Activated CD8-positive, alpha-beta T cell treated with anti-CD3 and anti-CD28 coated beads, Interleukin-2, amount 10 ng/mL, durations not matched to agents 7 days and 5 days (primary cell): ENCODE measurements around the gene KCNJ8. TPM values are rescaled to one million over a fixed set of nuclear protein-coding genes. Genes with fewer than 3 reads are reported as not detected.

Source experiments
- ATAC-seq: fragments of 150-1000 bp; cut with Tn5 transposase; one replicate; pipeline ENCODE4 v1.10.0; 2021; ENCODE audit warnings: moderate library complexity
- CTCF ChIA-PET: fragments of 350-600 bp; sonication (Branson Sonifier 250); formaldehyde crosslinking; loops from one replicate; lab custom pipeline; 2021; ENCODE audit warnings: antibody characterized with exemption; lab: Charles Lee
- POLR2A ChIA-PET: fragments of 350-600 bp; sonication (Branson Sonifier 250); formaldehyde crosslinking; loops from one replicate; lab custom pipeline; 2021; ENCODE audit warnings: antibody characterized with exemption; lab: Charles Lee
- DNase-seq: peaks from one replicate; pipeline ENCODE4 v3.0.0-alpha.2; 2020
- H3K27ac Mint-ChIP-seq: one replicate; pipeline ENCODE4 v1.8.0; 2021; ENCODE audit warnings: mild to moderate bottlenecking, mixed read lengths
- H3K27me3 Mint-ChIP-seq: one replicate; pipeline ENCODE4 v1.8.0; 2021; ENCODE audit warnings: low read depth, mixed read lengths
- H3K36me3 Mint-ChIP-seq: one replicate; pipeline ENCODE4 v1.8.0; 2021; ENCODE audit warnings: low read depth, mixed read lengths
- H3K4me1 Mint-ChIP-seq: one replicate; pipeline ENCODE4 v1.8.0; 2021; ENCODE audit warnings: low read depth, mixed read lengths
- H3K4me3 Mint-ChIP-seq: one replicate; pipeline ENCODE4 v1.8.0; 2021; ENCODE audit warnings: mild to moderate bottlenecking, mixed read lengths
- H3K9me3 Mint-ChIP-seq: one replicate; pipeline ENCODE4 v1.8.0; 2022; ENCODE audit warnings: mixed read lengths; ENCODE audit not compliant: insufficient read depth
- total RNA-seq, 2 experiments: library from RNA; stranded (reverse); gene quantifications; one replicate each; pipeline ENCODE4 v1.2.3, GENCODE V29; 2021

The KCNJ8 gene
- total RNA-seq, 2 experiments from 2014 or later, result not detected

DNA sequence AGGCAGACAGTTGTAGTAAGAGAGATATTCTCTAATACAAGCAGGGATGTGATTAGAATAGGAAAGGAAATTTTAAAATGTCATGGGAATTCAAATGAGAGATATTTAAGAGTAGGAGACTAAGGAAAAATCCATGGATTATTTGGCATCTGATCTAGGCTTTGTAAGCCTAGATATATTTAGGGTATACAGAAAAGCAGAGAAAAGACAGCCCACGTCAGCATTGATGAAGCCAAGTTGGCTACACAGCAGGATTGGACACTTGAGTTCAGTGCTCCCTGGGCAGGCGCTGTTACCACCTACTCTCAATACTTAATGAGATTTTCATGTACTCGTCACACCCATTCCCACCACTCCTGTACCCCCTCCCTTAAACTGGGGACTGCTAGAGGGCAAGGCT, 1.7 kb upstream of the KCNJ8 start:
- DNase-seq, result no peak
- Mint-ChIP-seq H3K27ac (no peak overlapping the region), H3K4me3 (no peak overlapping the region), H3K9me3 (no peaks in the 10 kb centered on the region), H3K27me3 (peaks cover 42% of the 10 kb centered on the region), H3K36me3 (no peaks in the 10 kb centered on the region), H3K4me1 (peaks cover 2% of the 10 kb centered on the region)
- ATAC-seq, result no peak
- ChIA-PET POLR2A (no interaction called here), CTCF (no interaction called here)

- POLR2A ChIA-PET, result no interaction called here
- DNase-seq (no peak), ATAC-seq (no peak)
- H3K27me3 Mint-ChIP-seq, result peaks cover 47% of the 10 kb centered on the region
- H3K9me3 Mint-ChIP-seq, result no peaks in the 10 kb centered on the region
- peaks cover 2% of the 10 kb centered on the region for H3K4me1 Mint-ChIP-seq
- CTCF ChIA-PET, result no interaction called here
- H3K36me3 Mint-ChIP-seq, result no peaks in the 10 kb centered on the region
- no peak overlapping the region for H3K27ac Mint-ChIP-seq
- H3K4me3 Mint-ChIP-seq, result no peak overlapping the region
Measured at GRCh38 chr12:21775133-21775820, 771 bp upstream of the KCNJ8 start.

- peaks cover 2% of the 10 kb centered on the region for H3K4me1 Mint-ChIP-seq
- POLR2A ChIA-PET, result no interaction called here
- peaks cover 49% of the 10 kb centered on the region for H3K27me3 Mint-ChIP-seq
- DNase-seq (no peak), ATAC-seq (no peak)
- H3K4me3 Mint-ChIP-seq, result no peak overlapping the region
- CTCF ChIA-PET, result no interaction called here
- no peak overlapping the region for H3K27ac Mint-ChIP-seq
- no peaks in the 10 kb centered on the region for H3K36me3 Mint-ChIP-seq
- H3K9me3 Mint-ChIP-seq, result no peaks in the 10 kb centered on the region
Measured at GRCh38 chr12:21773806-21774205, 700 bp downstream of the KCNJ8 start.

GRCh38 chr12:21773263-21773741, 1.2 kb downstream of the KCNJ8 start:
- Mint-ChIP-seq H3K27me3 (peaks cover 49% of the 10 kb centered on the region), H3K9me3 (no peaks in the 10 kb centered on the region), H3K27ac (no peak overlapping the region), H3K36me3 (no peaks in the 10 kb centered on the region), H3K4me1 (peaks cover 2% of the 10 kb centered on the region), H3K4me3 (no peak overlapping the region)
- no peak for ATAC-seq
- ChIA-PET CTCF (no interaction called here), POLR2A (no interaction called here)
- no peak for DNase-seq

DNA sequence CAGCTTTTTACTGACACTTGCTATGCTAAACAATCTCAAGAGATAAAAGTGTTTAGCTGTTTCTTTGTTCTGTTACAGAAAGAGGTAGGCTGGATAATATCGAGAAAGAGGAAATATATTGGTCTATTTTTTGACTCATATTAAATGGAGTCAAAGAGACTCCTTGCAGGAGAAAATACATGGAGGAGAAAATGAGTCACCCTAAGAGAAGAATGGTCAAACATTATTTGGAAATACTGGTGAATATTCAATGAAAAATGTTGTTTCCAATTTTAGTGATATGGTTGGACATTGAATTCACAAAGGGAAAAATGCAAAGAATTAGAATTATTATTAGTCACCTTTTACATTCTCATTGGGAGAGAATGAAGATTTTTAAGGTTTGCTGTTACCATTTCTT, 3.2 kb downstream of the KCNJ8 start:
- ATAC-seq (no peak), DNase-seq (no peak)
- Mint-ChIP-seq H3K4me3 (no peak overlapping the region), H3K9me3 (no peaks in the 10 kb centered on the region), H3K4me1 (peaks cover 2% of the 10 kb centered on the region), H3K27ac (no peak overlapping the region), H3K27me3 (peaks cover 38% of the 10 kb centered on the region), H3K36me3 (no peaks in the 10 kb centered on the region)
- ChIA-PET CTCF (no interaction called here), POLR2A (no interaction called here)

- H3K27me3 Mint-ChIP-seq, result peaks cover 22% of the 10 kb centered on the region
- H3K36me3 Mint-ChIP-seq, result no peaks in the 10 kb centered on the region
- H3K4me1 Mint-ChIP-seq, result peaks cover 2% of the 10 kb centered on the region
- no peak overlapping the region for H3K4me3 Mint-ChIP-seq
- ATAC-seq (no peak), DNase-seq (no peak)
- CTCF ChIA-PET, result no interaction called here
- no peak overlapping the region for H3K27ac Mint-ChIP-seq
- no peaks in the 10 kb centered on the region for H3K9me3 Mint-ChIP-seq
- POLR2A ChIA-PET, result no interaction called here
Measured at GRCh38 chr12:21769307-21769706, 5.2 kb downstream of the KCNJ8 start.

- no peak for ATAC-seq
- POLR2A ChIA-PET, result no interaction called here
- Mint-ChIP-seq H3K27me3 (peaks cover 12% of the 10 kb centered on the region), H3K9me3 (no peaks in the 10 kb centered on the region), H3K27ac (no peak overlapping the region), H3K4me1 (no peaks in the 10 kb centered on the region), H3K4me3 (no peak overlapping the region), H3K36me3 (no peaks in the 10 kb centered on the region)
- CTCF ChIA-PET, result no interaction called here
- no peak for DNase-seq
Measured at GRCh38 chr12:21766403-21766802, 8.1 kb downstream of the KCNJ8 start.

GRCh38 chr12:21764950-21765349, 9.6 kb downstream of the KCNJ8 start:
- Mint-ChIP-seq H3K9me3 (no peaks in the 10 kb centered on the region), H3K4me1 (no peaks in the 10 kb centered on the region), H3K27ac (no peak overlapping the region), H3K36me3 (no peaks in the 10 kb centered on the region), H3K27me3 (peaks cover 4% of the 10 kb centered on the region), H3K4me3 (no peak overlapping the region)
- no peak for DNase-seq
- CTCF ChIA-PET, result no interaction called here
- ATAC-seq, result no peak
- POLR2A ChIA-PET, result no interaction called here

- Mint-ChIP-seq H3K9me3 (no peaks in the 10 kb centered on the region), H3K4me1 (no peaks in the 10 kb centered on the region), H3K27me3 (peaks cover 3% of the 10 kb centered on the region), H3K4me3 (no peak overlapping the region), H3K27ac (no peak overlapping the region), H3K36me3 (no peaks in the 10 kb centered on the region)
- CTCF ChIA-PET, result no interaction called here
- POLR2A ChIA-PET, result interaction anchor here (0.6 kb wide), 1 partner anchor 107 kb away, joined by 3 read pairs; no protein-coding TSS in a partner anchor
- DNase-seq (no peak), ATAC-seq (no peak)
Measured at GRCh38 chr12:21764065-21764464, 10.4 kb downstream of the KCNJ8 start.

DNA sequence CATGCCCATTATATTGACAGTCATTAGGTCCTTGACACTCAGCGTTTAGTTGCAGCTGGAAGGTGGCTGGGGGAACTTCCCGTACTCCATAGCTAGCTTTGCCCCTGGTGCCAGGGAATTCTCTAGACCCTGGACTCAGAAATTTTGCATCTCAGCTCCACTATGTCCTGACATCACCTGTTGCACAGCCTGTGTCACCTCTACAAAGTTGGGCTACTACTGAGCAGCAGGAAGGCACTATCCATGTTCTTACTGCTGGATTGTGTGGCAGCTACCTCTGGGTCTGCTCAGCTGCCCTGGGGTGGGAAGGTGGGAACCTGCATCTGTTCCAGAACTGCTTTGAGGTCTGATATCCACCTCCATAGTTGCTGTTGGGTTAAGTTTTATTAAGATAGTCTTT, 11.0 kb downstream of the KCNJ8 start:
- Mint-ChIP-seq H3K9me3 (no peaks in the 10 kb centered on the region), H3K27ac (no peak overlapping the region), H3K27me3 (peaks cover 3% of the 10 kb centered on the region), H3K4me3 (no peak overlapping the region), H3K36me3 (no peaks in the 10 kb centered on the region), H3K4me1 (no peaks in the 10 kb centered on the region)
- DNase-seq, result no peak
- POLR2A ChIA-PET, result no interaction called here
- CTCF ChIA-PET, result no interaction called here
- no peak for ATAC-seq

DNA sequence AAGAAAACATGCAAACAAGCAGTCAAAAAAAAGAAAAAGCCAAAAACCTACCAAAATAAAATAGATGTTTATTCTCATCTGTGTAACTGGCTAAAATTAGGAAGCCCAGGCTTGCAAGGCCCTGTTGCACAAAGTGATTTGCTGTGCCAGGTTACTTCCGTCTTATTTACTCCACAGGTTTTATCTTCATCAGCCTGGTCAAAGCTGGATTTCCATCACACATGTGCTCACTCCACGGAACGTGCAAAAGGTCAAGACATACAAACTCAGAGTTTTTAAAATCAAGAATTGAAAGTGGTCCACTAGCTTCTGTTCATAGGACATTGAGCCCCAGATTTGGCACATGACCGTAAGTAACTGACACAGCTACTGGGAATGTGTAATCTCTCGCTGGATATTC, 14.8 kb downstream of the KCNJ8 start:
- ChIA-PET POLR2A (no interaction called here), CTCF (no interaction called here)
- no peaks in the 10 kb centered on the region for H3K36me3 Mint-ChIP-seq
- no peak for ATAC-seq
- no peak overlapping the region for H3K4me3 Mint-ChIP-seq
- H3K27me3 Mint-ChIP-seq, result peaks cover 3% of the 10 kb centered on the region
- DNase-seq, result no peak
- H3K9me3 Mint-ChIP-seq, result no peaks in the 10 kb centered on the region
- no peak overlapping the region for H3K27ac Mint-ChIP-seq
- no peaks in the 10 kb centered on the region for H3K4me1 Mint-ChIP-seq

DNA sequence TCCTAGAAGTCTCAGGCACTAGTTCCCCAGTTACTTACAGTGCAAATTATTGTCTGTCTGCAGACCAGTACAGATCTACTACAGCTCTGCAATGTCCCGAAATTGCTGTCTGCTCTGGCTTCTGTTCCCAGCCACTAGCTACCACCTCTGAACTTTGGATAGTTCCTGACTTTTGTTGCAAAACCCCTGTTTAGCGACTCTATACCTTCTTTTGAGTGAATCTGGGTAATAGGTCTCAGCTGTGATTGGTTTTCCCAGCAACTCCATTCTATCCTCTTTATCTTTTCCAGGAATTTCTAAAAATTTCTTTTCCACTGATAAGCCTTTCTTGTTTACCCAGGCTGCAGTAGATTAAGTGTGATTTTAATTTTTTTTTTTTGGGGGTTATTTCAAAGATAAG, 16.8 kb downstream of the KCNJ8 start:
- CTCF ChIA-PET, result no interaction called here
- no peaks in the 10 kb centered on the region for H3K9me3 Mint-ChIP-seq
- H3K36me3 Mint-ChIP-seq, result no peaks in the 10 kb centered on the region
- no peak overlapping the region for H3K27ac Mint-ChIP-seq
- H3K4me3 Mint-ChIP-seq, result no peak overlapping the region
- H3K27me3 Mint-ChIP-seq, result no peaks in the 10 kb centered on the region
- POLR2A ChIA-PET, result no interaction called here
- ATAC-seq (no peak), DNase-seq (no peak)
- no peaks in the 10 kb centered on the region for H3K4me1 Mint-ChIP-seq

GRCh38 chr12:21756699-21757098, 17.8 kb downstream of the KCNJ8 start:
- no peak for ATAC-seq
- no peaks in the 10 kb centered on the region for H3K4me1 Mint-ChIP-seq
- H3K9me3 Mint-ChIP-seq, result no peaks in the 10 kb centered on the region
- no peak for DNase-seq
- ChIA-PET POLR2A (no interaction called here), CTCF (no interaction called here)
- H3K36me3 Mint-ChIP-seq, result no peaks in the 10 kb centered on the region
- H3K27me3 Mint-ChIP-seq, result no peaks in the 10 kb centered on the region
- H3K27ac Mint-ChIP-seq, result no peak overlapping the region
- no peak overlapping the region for H3K4me3 Mint-ChIP-seq
